H1 (cell line): ENCODE measurements around the gene TEX54. TPM values are rescaled to one million over a fixed set of nuclear protein-coding genes. Genes with fewer than 3 reads are reported as not detected.

Experiments
- CBX8 ChIP-seq: fragments of 300-800, 300-1000 bp; sonication (generic); IDR thresholded peaks from 2 replicates; pipeline ENCODE4 v1.7.1; 2016; ENCODE audit warnings: low read depth, low read length, borderline replicate concordance
- CHD7 ChIP-seq: fragments of 300-600 bp; sonication (generic); IDR thresholded peaks from 2 replicates; pipeline ENCODE4 v1.7.1; 2012; ENCODE audit warnings: low read length, moderate library complexity, mild to moderate bottlenecking, inconsistent platforms; ENCODE audit not compliant: insufficient replicate concordance
- CREB1 ChIP-seq: IDR thresholded peaks from 2 replicates; pipeline ENCODE4 v1.6.1; 2012; ENCODE audit warnings: inconsistent platforms
- CTCF ChIP-seq, 3 experiments: IDR thresholded peaks; 1 replicate in 2 of 3; 2 replicates in 1 of 3; pipeline versions ENCODE4 v1.5.1 to v1.6.1; 2011; ENCODE audit warnings: low read length in 3 of 3, mild to moderate bottlenecking in 3 of 3, inconsistent platforms in 2 of 3, low read depth in 1 of 3, moderate library complexity in 1 of 3; ENCODE audit not compliant: insufficient read depth in 1 of 3; ENCODE audit errors: control extremely low read depth in 1 of 3
- POLR2A ChIP-seq, 2 experiments: IDR thresholded peaks; 1 replicate in 1 of 2; 2 replicates in 1 of 2; pipeline ENCODE4 v1.6.1; 2011; ENCODE audit warnings: low read depth in 2 of 2, low read length in 2 of 2, mild to moderate bottlenecking in 2 of 2; ENCODE audit errors: control extremely low read depth in 1 of 2
- SUZ12 ChIP-seq: fragments of 200-600 bp; sonication (generic); IDR thresholded peaks from 2 replicates; pipeline ENCODE4 v1.6.1; 2012; ENCODE audit warnings: mild to moderate bottlenecking, inconsistent platforms, low read length, moderate library complexity, mixed read lengths
- TAF7 ChIP-seq: optimal IDR thresholded peaks from 2 replicates; pipeline ENCODE3; 2011; ENCODE audit warnings: low read depth, mild to moderate bottlenecking, inconsistent platforms, low read length, moderate library complexity, borderline replicate concordance
- polyA plus RNA-seq, 7 experiments: library from polyadenylated mRNA; depleted of rRNA in 3 of 7; stranded (reverse) in 5 of 7; unstranded in 2 of 7; fragments of >200 nt in 5 of 7; fragments of 200-250 nt in 2 of 7; gene quantifications; 1 replicate in 5 of 7; 2 replicates in 1 of 7; 4 replicates in 1 of 7; pipeline versions ENCODE4 v1.2.1 to v1.2.3, GENCODE V29; 2011 to 2013; ENCODE audit warnings: missing spikeins in 2 of 7, mixed read lengths in 2 of 7
- total RNA-seq: library from RNA; stranded (reverse); fragmentation: NEBNext Ultra II Directional; extraction: Animal tissue kit (Norgen Biotek cat#: 25700); gene quantifications from 2 replicates; pipeline ENCODE4 v1.2.1, GENCODE V29; 2021

The TEX54 gene
- total and polyA plus RNA-seq, 2 of the 8 experiments (the other 6 are each of a cell fraction or from before 2014, with no cell fraction given), result 1.2 TPM; not detected in 1

- TF ChIP-seq CHD7, result no peak
- no peak for TF ChIP-seq CREB1
- TF ChIP-seq POLR2A (IDR thresholded peaks at IDR 0.05; ENCODE audit: control extremely low read depth in 1 of 2, low read depth in 2 of 2, low read length in 2 of 2), result peak; percentile 22 to 45
- TF ChIP-seq TAF7, result peak; percentile 71
- no peak for TF ChIP-seq SUZ12
- TF ChIP-seq CTCF (IDR thresholded peaks at IDR 0.05; ENCODE audit: control extremely low read depth in 1 of 3, insufficient read depth in 1 of 3, low read depth in 1 of 3, low read length in 3 of 3), result no peak
- TF ChIP-seq CBX8, result no peak
Measured at GRCh38 chr11:62852523-62853188, 20.0 kb upstream of the TEX54 start (continued).
